ENCODE data around the gene ZNF724. TPM values are rescaled to one million over a fixed set of nuclear protein-coding genes. Genes with fewer than 3 reads are reported as not detected.

Gene ZNF724
- total and polyA plus RNA-seq, 2 of the 8 experiments (the other 6 are each of a cell fraction or from before 2014, with no cell fraction given), result 8.7 to 67.2 TPM

DNA sequence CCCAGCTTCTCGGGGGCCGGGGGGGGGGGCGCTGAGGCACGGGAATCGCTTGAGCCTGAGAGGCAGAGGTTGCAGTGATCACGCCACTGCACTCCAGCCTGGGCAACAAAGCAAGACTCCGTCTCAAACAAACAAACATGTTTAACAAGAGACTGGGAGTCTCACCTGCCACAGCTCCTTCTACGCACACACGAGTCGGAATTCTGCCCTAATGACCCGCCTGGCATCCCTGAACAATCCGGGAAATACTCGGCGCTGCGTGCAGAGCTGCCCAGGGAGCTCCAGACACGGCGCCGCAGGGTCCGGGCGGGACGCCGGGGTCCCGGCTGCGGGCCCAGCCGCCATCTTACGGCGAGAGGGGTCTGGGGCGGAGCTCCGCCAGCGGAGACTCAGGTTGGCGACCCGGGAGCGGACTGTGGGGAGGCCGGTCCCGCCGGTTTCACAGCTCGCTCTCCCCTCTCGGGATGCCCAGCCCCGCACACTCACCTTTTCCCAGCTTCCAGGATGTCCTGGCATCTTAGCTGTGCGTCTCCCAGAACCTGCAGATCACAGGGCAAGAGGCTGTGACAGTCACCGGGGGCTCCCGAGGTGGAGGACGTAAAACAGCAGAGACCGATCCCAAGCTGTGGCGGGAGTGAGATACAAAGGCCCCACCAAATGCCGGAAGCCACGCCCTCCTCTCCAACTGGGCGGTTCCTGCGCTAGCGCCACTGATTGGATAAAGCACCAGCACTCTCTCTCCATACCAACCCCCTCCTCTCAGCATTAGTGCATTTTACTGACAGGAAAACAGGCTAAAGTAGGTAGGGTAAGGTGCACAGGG, 23.6 kb upstream of the ZNF724 start:
- no peaks in the 10 kb centered on the region for H3K27me3 ChIP-seq (replicated peaks in 1 of 4; ENCODE audit: control insufficient read depth in 3 of 4, extremely low read depth in 1 of 4, insufficient read depth in 3 of 4, low read length in 3 of 4)
- peaks cover 0 to 6% (median 1%) of the 10 kb centered on the region in 4 experiments; a peak in 3 of 7 replicates for H3K4me1 ChIP-seq (replicated peaks in 1 of 4; ENCODE audit: control insufficient read depth in 3 of 4, insufficient read depth in 4 of 4, low read length in 3 of 4)
- CTCF ChIA-PET (ENCODE audit: partially characterized antibody), result interaction anchor here (0.6 kb wide), 1 partner anchor 66 kb away, joined by 4 read pairs; no protein-coding TSS in a partner anchor
- POLR2A ChIA-PET (ENCODE audit: partially characterized antibody), result interaction anchor here (0.6 to 18.2 kb wide), 21 partner anchors 8 to 489 kb away, joined by 3 to 383 read pairs (median 4); partner anchors contain the start of genes ZNF724, ZNF730 and ZNF91
- H2BK12ac ChIP-seq (ENCODE audit: low read depth, low read length), result peak overlapping the region; percentile 77; the same call in 1 of the 2 replicates
- peak overlapping the region; percentile 93 for H4K5ac ChIP-seq (ENCODE audit: insufficient read length, low read depth, low read length)
- peak overlapping the region; percentile 68 to 85 for H3K4me2 ChIP-seq (ENCODE audit: insufficient read depth in 1 of 2, low read depth in 2 of 2, low read length in 2 of 2)
- peak overlapping the region; percentile 86 for H3K18ac ChIP-seq (ENCODE audit: extremely low read depth, low read length)
- DNase-seq (ENCODE audit: low read depth in 1 of 2, low spot score in 2 of 2), result peak; percentile 84 to 96
- peak overlapping the region; percentile 95 for H4K91ac ChIP-seq (replicated peaks; ENCODE audit: insufficient read length, low read length)
- H3K79me1 ChIP-seq (ENCODE audit: low read depth, low read length), result peaks cover 2% of the 10 kb centered on the region
- no peak overlapping the region for H2BK15ac ChIP-seq (ENCODE audit: low read length)
- H3K14ac ChIP-seq (ENCODE audit: insufficient read length), result no peak overlapping the region
- H4K20me1 ChIP-seq (replicated peaks in 1 of 2; ENCODE audit: control insufficient read depth in 1 of 2, insufficient read depth in 2 of 2, low read length in 2 of 2), result peaks cover 0 to 3% of the 10 kb centered on the region in 2 experiments
- H3K9ac ChIP-seq (replicated peaks in 1 of 4; ENCODE audit: extremely low read depth in 1 of 4, low read depth in 3 of 4, low read length in 3 of 4), result peak overlapping the region; percentile 96 to 99 (median 98)
- H2AK5ac ChIP-seq (ENCODE audit: low read depth, low read length), result no peak overlapping the region
- H3K4ac ChIP-seq (replicated peaks; ENCODE audit: insufficient read length, low read depth, low read length), result peak overlapping the region; percentile 80
- H2BK20ac ChIP-seq (ENCODE audit: low read length), result no peak overlapping the region
- FAIRE-seq, result peak; percentile 75
- no peak overlapping the region for H3K23ac ChIP-seq (ENCODE audit: insufficient read length)
- WGBS, 2 experiments (ENCODE audit: extremely low coverage in 1 of 2, insufficient coverage in 1 of 2, insufficient read length in 1 of 2, insufficient replicate concordance in 2 of 2, low coverage in 1 of 2, low lambda C conversion rate in 2 of 2, missing lambda C conversion rate in 1 of 2), result 2% methylated on average over 39 of the region's 50 CpGs; no CpG with 5 or more reads in 1 of the 2 experiments
- peaks cover 5 to 29% (median 10%) of the 10 kb centered on the region in 4 experiments; a peak in 6 of 8 replicates for H3K36me3 ChIP-seq (ENCODE audit: control insufficient read depth in 2 of 4, insufficient read depth in 4 of 4, low read length in 3 of 4)
- no peaks in the 10 kb centered on the region for H3K9me3 ChIP-seq (ENCODE audit: insufficient read depth in 2 of 2, low read depth in 1 of 2, low read length in 1 of 2)
- no peak overlapping the region for H2BK120ac ChIP-seq (replicated peaks; ENCODE audit: low read depth, low read length)
- no peak overlapping the region; the same call in 1 of the 2 replicates for H2AFZ ChIP-seq (ENCODE audit: low read length)
- H3K27ac ChIP-seq (ENCODE audit: low read depth, low read length), result peak overlapping the region; percentile 99
- H3K79me2 ChIP-seq (ENCODE audit: control insufficient read depth in 1 of 2, insufficient read depth in 2 of 2, low read length in 2 of 2), result peaks cover 4 to 38% of the 10 kb centered on the region in 2 experiments; a peak in 3 of 4 replicates
- no peaks in the 10 kb centered on the region for H3K23me2 ChIP-seq (ENCODE audit: low read depth, low read length)
- peak overlapping the region; percentile 82 for H3K56ac ChIP-seq (replicated peaks; ENCODE audit: insufficient read length, low read depth, low read length)
- H3K4me3 ChIP-seq (ENCODE audit: extremely low read depth in 1 of 4, insufficient read depth in 2 of 4, low read depth in 3 of 4, low read length in 4 of 4), result peak overlapping the region; percentile 78 to 98 (median 93)
- peak overlapping the region; percentile 99 for H2BK5ac ChIP-seq (ENCODE audit: low read depth, low read length)
- peak overlapping the region; percentile 99 for H4K8ac ChIP-seq (ENCODE audit: extremely low read depth, insufficient read depth, low read length)
- TF ChIP-seq SP1 (IDR thresholded peaks at IDR 0.05; ENCODE audit: low read depth, low read length), result peak; percentile 82
- TF ChIP-seq, protein P1, sequence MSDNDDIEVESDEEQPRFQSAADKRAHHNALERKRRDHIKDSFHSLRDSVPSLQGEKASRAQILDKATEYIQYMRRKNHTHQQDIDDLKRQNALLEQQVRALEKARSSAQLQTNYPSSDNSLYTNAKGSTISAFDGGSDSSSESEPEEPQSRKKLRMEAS (IDR thresholded peaks at IDR 0.05), result no peak
- no peak for TF ChIP-seq SRF (IDR thresholded peaks at IDR 0.05; ENCODE audit: low read depth, low read length)
- TF ChIP-seq HDAC6 (IDR thresholded peaks at IDR 0.05; ENCODE audit: low read depth, low read length), result no peak
- TF ChIP-seq CBX8 (IDR thresholded peaks at IDR 0.05; ENCODE audit: borderline replicate concordance, low read depth, low read length), result no peak
- TF ChIP-seq CHD1 (IDR thresholded peaks at IDR 0.05; ENCODE audit: low read depth, low read length), result no peak
- peak; percentile 94 for TF ChIP-seq TAF1 (IDR thresholded peaks at IDR 0.05; ENCODE audit: low read depth, low read length)
- TF ChIP-seq BRCA1 (IDR thresholded peaks at IDR 0.05; ENCODE audit: low read depth, low read length), result no peak
- no peak for TF ChIP-seq CEBPB (IDR thresholded peaks at IDR 0.05; ENCODE audit: low read depth, low read length)
- no peak for TF ChIP-seq RNF2 (IDR thresholded peaks at IDR 0.05; ENCODE audit: borderline replicate concordance, low read depth, low read length, missing control alignments, poor library complexity, severe bottlenecking)
- no peak for TF ChIP-seq RXRA (IDR thresholded peaks at IDR 0.05; ENCODE audit: insufficient read depth, low read depth, low read length)

Measured in H1 (cell line).